Anterior cingulate cortex (tissue), 58 donors: ENCODE measurements around the gene CCL21.

Experiments
- DNase-seq, 58 donors: peaks; one replicate each; lab custom pipeline; 2025; lab: John Stamatoyannopoulos, UW

Gene CCL21

DNA sequence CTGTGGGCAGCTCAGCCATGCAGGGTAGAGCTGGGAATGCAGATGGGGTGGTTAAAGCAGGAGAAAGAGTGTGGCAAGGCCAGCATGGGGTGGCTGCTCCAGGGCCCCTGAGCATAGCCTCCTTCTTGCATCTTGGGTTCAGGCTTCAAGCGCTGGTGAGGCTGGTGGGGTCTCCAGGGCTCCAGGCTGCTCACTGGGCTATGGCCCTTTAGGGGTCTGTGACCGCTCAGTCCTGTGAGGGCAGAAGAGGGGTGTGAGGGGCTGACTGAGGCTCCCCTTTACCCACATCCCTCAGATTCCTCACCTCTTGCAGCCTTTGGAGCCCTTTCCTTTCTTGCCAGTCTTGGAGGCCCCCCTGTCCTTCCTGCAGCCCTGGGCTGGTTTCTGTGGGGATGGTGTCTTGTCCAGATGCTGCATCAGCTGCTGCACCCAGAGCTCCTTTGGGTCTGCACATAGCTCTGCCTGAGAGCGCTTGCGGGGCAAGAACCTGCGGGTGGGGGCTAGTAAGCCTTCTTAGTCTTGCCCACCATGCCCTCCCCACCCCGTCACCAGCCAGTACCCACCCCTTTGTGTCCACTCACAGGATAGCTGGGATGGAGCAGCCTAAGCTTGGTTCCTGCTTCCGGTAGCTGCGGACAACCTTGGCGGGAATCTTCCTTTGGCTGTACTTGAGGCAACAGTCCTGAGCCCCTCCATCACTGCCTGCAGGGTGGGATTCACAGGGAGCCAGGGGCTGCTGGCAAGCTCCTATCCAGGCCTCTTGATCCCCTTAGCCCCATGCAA lies 549 bp downstream of the CCL21 start:
- DNase-seq = no peak

DNA sequence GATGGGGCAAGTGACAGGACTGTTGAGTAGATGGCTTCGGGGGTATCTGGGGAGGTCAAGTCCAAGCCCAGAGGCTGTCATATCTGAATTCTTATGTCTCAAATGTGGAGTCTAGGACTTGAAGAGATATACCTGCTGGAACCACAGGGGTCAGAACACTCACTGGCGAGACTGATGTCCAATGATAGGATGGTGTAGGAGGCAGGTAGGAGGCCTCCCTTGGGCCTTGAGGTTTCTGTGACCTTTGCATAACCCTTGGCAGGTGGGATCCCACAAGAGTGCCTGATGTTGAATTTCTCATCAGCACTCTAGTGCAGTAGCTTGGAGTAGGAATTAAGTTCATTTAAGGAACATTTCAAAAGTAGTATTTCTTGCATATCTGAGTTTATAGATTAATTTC lies 2.8 kb downstream of the CCL21 start:
- DNase-seq = no peak

DNA sequence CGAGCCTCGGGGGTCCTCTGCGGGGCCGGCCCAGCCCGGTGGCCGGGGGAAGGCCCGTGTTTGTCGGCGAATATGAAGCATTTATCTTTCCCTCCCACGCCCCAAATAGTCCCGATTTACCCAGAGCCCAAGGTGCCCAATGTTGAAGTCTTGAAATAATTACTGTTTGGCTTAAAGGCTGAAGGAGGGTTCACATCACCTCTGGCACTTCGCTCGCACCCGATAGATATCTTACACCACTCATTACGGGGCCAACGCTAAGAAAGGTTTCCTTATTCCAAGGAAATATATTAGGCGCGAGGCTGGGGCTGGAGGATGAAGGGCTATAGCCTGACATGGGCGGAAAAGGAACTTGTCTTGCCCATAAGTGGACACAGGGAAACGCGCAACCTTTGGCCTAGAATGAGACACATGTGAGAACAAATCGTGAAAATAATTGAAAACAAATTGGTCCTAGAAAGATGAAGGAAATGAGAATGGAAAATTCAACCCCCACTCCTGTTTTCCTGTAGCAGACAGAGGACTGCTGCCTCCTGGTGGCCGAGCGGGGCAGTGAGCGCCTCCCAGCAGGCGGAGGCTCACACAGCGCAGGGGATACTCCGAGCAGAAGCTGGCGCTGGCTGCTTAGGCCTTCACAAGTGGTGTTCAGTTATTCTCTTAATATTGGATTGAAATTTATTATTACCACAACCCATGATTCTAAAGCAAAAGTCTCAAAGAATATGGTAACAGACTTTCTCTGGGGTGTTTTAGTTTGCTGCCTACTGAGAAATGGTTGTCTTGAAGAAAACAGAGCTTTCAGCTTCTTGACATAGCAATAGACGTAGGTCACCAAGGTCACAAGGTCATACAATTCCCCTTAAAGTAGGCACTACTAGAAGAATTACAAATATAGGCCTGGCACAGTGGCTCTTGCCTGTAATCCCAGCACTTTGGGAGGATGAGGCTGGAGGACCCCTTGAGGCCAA lies 7.9 kb downstream of the CCL21 start:
- peak in 57 of 58 donors; percentile 3 to 86 (median 70) for DNase-seq

DNA sequence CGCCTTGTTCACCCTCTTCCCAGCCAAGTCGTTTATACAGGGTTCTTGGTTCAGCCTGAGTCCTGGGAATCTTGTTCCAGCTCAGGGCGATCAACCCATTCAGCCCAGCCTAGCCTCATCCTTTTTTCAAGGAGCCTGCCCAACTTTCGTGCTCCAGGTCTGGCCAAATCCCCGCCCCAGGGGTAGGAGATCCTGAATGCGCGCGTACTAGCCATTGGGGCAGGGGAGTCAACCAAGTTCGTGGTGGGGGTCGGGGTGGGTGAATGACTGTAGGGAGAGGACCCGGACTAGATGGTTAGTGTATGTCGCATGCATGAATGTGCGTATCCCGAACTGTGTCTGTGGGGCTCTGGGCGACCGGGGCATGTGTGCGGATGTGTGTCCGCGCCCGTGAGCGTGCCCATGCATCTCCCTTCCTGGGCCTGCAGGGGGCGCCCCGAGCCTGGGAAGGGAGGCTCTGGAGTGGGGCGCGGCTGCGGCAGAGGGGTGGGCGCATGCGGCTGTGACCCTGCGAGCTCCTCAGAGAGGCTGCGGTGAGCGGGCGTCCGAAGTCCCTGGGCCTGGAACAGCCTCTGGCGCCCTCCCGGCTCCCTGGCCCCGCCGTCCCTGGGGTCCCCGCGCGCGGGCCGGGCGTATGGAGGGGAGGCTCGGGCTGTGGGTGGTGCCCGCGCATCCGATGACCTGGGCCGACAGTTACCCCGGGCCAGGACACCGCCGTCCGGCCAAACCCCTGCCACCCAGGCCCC lies 8.7 kb downstream of the CCL21 start:
- peak in 57 of 58 donors; percentile 6 to 78 (median 48) for DNase-seq

DNA sequence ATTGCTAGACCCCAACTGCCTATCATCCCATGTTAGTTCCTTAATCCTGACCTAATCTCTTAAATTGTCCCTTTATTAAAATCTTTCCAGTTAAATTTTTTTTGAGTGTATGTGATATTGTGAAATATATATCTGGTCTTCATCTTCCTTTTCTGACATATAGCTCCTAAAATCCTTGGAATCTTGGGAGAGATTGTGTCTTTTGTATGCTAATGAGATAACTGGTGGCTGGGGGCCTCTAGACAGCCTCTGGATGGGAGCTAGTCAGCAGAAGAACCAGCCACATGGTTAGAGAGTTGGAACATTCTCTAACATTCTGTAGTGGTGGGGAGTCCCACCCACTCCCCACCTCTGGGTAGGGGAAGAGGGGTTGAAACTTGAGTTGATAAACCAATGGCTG lies 15.1 kb downstream of the CCL21 start:
- DNase-seq = no peak

DNA sequence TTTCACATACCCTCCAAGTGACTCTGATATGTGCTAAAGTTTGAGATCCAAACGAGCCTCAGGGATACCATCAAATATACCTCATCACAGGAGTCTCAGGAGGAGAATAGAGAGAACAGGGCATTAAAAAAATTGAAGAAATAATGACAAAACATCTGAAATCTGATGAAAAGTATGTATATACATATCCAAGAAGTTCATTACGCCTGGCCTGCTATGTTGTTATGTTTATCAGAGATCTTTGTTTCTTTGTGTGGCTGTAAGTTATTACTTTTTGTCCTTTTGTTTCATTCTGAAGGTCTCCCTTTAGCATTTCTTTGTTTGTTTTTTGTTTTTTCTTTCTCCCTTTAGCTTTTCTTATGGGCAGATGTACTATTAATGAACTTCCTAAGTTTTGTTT lies 16.4 kb downstream of the CCL21 start:
- no peak for DNase-seq

DNA sequence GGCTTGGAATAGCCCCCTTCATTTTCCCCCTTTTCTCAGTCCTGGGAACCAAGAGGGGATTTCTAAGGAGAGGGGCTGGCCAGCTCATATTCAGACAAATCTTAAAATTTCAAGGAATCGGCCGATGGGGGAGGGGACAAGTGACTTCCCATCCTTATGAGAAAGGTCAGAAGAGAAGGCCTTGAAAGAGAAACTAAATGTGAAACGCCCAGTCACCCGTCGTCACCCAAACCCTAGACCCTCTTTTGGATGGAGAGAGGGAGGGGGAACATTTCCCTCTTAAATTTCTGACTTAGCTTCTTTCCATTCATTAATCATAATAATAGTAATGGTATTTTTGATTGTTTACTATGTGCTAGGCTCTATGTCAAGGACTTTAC lies 18.0 kb downstream of the CCL21 start:
- no peak for DNase-seq

DNA sequence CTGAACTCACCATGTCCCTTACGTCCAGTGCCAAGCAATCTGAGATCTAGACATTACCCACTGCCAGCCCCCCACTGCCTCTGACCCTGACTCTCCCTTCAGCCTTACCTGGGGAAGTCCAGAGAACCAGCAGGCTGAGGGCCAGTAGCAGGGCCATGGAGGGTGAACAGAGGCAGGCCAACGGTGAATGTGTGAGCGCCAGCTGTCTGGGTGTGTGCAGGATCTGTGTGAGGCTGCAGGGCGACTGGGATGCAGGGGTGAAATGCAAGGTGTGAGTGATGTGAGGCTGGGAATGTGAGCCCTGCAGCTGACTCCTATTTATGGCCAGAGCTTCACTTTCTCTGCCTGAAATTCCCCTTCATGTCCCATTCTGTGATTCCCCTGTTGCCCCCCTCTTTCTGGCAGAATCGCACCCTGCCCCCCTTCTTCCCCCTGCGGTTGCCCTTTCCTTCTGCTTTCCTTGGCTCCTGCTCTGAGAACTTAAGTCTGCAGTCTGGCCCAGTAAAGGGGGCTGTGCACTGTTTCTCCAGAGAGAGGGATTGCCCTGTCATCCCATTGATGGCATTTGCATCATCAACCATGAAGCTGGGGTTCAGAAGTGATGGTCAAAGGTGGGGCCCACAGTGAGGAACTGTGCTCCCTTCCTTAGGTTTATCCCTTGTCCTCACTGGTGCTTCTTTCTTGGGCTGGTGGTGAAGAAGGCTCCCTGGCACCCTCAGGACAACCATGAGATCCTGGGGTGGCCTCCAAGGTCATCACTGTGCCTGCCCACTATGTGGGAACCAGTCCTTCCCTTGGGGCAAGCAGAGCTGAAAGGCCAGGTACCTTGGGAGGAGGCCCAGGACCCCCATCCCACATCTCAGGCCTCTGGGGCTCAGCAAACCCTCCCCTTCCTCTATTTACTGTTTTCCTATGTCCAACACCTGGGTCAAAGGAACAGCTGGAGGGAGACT lies 18.7 kb downstream of the CCL21 start, which contains the start of gene CCL19:
Gene CCL19, minus strand, starts transcription at position 294 of the 953 bp plus-strand sequence. Its CDS starts 137 bp downstream, at position 157.
- DNase-seq = peak in 1 of 58 donors; percentile 3

DNA sequence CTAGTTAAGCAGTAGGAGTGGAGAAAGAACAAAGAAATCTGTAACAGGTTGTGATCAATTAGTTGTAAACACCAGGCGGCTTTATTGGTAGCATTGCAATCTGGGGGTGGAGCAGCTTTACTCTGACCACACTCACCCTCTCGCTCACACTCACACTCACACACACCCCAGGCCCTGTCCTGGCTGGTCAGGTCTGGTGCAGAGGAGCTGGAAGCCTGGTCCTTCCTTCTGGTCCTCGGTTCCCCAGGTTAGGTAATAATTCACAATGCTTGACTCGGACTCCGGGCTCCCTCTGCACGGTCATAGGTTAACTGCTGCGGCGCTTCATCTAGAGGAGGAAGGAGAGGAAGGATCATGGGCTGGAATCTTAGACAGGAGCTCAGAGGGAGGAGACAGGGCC lies 20.4 kb downstream of the CCL21 start:
- no peak for DNase-seq

DNA sequence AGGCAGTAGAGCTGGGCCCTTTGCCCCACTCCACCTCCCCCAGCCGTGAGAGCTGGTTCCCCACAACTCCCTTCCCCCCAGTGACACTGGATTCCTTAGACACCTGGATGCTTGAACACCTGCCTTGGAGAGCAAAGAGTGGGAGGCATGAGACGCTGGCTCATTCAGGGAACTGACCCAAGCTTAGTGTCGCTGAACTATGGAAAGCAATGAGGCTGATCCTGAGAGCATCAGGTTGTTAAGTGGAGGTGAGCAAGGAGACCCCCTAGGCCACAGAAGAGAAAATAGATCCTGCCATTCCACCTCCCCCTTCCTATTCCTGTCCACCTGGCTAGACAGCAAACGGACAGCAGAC lies 20.8 kb downstream of the CCL21 start:
- DNase-seq = no peak

DNA sequence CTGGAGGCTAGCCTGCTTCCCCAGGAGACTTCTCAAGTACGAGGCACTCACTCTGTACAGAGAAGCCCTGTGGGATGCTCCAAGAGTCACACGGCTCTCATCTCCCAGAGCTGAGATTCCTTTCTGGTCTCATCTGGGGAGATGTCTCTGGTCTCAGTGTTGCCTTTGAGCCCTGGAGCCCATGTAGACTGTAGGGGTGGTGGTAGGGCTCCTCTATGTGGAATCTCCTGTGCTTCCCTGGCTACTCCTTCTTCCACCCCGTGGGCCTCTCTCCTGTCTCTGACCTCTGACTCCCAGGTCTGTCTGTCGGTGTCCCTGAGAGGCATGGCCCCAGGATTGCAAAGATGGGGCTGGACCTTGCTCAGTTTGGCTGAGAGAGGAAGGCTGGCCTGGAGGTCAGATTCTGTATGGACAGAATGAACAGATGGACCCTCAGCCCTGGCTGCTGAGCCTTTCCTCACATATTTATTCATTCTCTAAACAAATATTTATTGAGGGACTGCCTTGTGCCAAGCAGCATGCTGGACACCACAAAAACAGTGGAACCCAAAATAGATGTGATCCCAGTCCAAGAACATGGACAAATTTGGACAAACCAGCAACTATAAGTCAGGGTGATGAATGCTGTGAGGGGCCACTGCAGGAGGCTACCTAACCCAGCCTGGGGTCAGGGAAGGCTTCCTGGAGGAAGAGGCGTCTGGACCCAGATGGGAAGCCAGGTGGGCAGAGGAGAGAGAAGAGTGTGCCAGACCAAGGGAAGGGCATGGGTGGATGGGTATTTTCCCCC lies 21.4 kb downstream of the CCL21 start:
- no peak for DNase-seq

DNA sequence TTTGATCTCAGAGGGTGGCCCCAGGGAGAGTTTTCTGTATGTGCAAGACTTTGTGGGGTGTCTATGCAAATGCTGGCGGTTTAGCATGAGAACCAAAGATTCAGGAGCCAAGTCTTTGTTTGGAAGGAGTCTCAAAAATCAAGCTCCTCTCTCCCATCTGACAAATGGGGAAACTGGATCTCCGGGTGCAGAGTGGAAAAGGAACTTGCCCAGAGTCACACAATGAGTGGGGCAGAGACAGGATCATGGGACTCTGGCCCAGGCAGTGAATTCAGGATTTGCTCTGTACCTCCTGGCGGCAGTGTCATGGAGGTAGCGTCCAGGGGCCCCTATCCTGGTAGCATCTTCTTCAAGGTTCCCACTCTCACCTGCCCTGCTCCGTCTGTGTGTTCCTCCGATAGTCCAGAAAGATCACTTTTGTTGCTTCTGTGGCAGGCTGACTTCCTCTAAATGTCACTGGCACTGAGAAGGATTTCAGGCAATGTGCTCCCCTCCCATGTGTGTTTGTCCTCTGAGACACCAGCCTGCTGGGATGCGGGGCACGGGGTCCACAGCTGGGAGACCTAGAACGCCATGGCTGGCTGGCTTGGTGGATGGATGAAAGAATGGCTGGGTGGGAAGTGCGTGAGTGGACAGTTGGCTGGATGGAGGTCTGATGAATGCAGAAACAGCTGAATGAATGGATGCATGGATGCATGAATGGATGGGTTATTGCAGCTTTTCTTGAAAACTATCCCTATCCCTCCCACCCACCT lies 22.5 kb downstream of the CCL21 start:
- DNase-seq = no peak

DNA sequence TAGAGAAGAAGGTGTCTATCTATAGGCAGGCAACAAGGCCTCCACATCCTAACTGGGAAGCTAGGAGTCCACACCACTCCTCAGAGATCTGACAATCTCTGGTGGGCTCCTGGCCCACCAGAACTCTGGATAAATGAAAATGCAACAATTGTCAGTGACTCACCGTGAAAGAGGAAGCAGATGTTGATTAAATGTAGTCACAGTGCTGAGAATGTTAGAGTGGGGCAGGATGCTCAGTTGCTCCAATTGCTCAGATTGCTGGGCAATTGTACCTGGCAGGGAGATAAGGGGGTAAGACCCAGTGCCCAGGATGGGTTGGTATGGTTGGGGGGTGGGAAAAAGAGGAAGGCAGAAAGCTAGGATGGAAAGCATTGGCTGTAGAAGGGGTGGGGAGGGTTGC lies 23.2 kb downstream of the CCL21 start:
- DNase-seq = no peak

DNA sequence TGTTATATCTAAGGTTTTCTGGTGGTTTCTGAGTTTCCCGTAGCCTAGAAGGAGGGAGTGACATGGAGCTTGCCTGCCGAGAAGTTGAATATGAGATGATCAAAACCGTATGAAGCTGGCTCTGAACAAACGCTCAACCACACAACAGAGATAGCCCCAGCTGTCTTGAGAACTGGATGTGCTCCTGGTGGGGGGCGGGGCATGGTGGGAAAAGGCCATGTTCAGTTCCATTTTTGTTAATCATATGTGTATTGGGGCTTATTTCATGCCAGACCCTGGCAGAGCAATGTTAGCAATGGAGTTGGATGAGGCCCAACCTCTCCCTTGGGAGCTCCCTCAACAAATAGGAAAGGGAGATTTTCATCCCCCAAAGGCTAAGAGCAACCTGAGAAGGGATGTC lies 23.7 kb downstream of the CCL21 start:
- no peak for DNase-seq

DNA sequence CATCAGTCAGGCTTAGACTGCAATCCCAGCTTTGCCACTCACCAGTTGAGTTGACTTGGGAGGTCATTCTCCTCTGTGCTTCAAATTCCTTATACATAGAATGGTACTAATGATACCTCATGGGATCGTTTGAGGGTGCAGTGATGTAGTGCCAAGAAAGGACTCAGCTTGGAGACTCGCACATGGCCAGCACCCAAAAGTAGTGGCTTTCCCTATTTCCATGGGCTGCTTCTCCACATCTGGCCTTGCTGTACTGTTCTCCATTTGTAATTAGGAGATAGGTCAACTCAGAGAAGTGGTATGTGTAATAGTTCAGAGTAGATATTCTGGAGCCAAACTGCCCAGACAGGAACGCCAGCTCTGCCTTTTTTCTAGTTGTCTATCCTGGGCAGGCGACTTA lies 24.3 kb downstream of the CCL21 start:
- DNase-seq = no peak

DNA sequence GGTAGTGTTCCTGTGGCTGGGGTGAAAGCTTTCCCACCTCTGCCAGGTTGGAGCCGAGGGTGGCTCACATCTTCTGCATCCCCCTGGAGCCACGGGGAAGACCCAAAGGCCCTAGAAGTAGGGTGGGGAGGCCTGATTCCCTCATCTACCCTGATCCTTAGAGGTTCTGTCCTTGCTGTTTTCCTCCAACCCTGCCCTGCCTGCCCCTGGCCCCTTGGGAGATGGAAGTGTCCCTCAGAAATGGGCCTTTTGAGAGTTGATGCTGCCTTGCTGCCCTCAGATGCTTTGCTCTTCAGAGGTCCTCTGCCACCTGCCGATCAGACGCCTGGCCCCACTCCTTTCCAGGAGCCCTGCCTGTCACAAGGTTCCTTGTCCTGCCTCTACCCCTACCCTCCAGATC lies 25.1 kb downstream of the CCL21 start:
- DNase-seq = no peak

DNA sequence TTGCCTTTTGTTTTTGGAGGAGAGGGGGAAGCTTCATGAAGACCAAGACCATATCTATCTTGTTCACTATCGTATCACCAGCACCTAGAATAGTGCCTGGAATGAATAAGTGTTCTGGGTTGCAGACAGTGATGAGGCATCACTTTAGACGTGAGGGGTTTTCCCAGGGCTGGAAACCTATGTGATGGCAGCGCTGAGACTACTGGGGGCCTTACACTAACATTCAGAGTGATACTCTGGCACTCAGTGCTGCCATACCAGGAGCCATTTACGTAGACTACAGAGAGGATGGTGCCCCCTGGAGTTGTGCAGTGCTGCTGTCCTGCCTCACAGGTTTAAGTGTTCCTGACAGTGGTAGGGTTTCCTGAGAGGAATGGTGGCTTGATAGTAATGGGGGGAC lies 25.8 kb downstream of the CCL21 start:
- no peak for DNase-seq

DNA sequence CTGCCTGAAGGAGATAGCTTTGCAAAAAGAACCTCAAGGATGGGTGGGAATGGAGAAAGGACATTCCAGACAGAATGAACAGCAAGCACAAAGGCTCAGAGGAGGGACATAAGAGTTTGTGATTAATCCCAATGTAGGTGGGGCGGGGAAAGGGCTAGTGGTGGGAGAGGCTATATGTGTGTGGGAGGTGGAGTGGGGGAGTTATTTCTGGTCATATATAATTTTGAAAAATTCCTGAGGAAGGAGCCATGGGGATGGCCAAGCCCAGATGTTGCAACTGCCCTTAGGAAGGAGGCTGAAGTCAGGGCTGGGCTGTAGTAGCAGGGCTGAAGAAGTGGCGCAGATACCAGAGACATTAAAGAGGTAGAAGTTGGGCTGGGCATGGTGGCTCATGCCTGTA lies 34.1 kb downstream of the CCL21 start:
- no peak for DNase-seq
